ENCODE data around the gene ABCC9. TPM values are rescaled to one million over a fixed set of nuclear protein-coding genes. Genes with fewer than 3 reads are reported as not detected.

Gene ABCC9
- total RNA-seq = not detected

GRCh38 chr12:21940549-21941505 lies at the start of gene ABCC9:
ABCC9 (minus strand) TSS chr12:21941426; CDS start chr12:21936674, 4,752 bp downstream.

GRCh38 chr12:21774358-21775132 lies 166.7 kb downstream of the ABCC9 start, which contains the start of gene KCNJ8:
KCNJ8 (minus strand) TSS chr12:21774706; CDS start chr12:21773616, 1,090 bp downstream.

Other genes with a start within 250 kb of the ABCC9 start
- not detected for gene KCNJ8, start 166.7 kb downstream of the ABCC9 start, total RNA-seq
- gene CMAS, start 104.8 kb upstream of the ABCC9 start, total RNA-seq = 10 to 100 TPM; 32.1 to 32.6 TPM

Data from activated naive CD4-positive, alpha-beta T cell treated with anti-CD3 and anti-CD28 coated beads, Interleukin-2, amount 10 ng/mL, durations not matched to agents 5 hours and 36 hours (primary cell).